Superior temporal gyrus (tissue), 1 donor: ENCODE data around the gene METTL21A.

ENCODE experiments used
- DNase-seq: peaks from one replicate; pipeline ENCODE4 v3.0.0-alpha.2; 2016; ENCODE audit errors: extremely low spot score

METTL21A gene

GRCh38 chr2:207624185-207625013 lies 795 bp downstream of the METTL21A start:
- DNase-seq = peak; percentile 78

GRCh38 chr2:207621501-207622039 lies 3.6 kb downstream of the METTL21A start:
- no peak for DNase-seq

- DNase-seq = peak; percentile 13
These were observed 5.4 kb downstream of the METTL21A start for GRCh38 chr2:207619764-207620203.

- DNase-seq = no peak
These were observed 8.1 kb downstream of the METTL21A start for GRCh38 chr2:207617011-207617671.

- DNase-seq = no peak
These were observed 9.0 kb downstream of the METTL21A start for GRCh38 chr2:207616185-207616584.

- DNase-seq = no peak
These were observed 10.4 kb downstream of the METTL21A start for GRCh38 chr2:207614824-207615223.

- peak; percentile 24 for DNase-seq
These were observed 12.5 kb downstream of the METTL21A start for GRCh38 chr2:207612714-207613113.

- DNase-seq = no peak
These were observed 18.4 kb downstream of the METTL21A start for GRCh38 chr2:207606829-207607228.

- no peak for DNase-seq
These were observed 18.8 kb downstream of the METTL21A start for GRCh38 chr2:207606399-207606798.

- peak; percentile 31 for DNase-seq
These were observed 21.7 kb downstream of the METTL21A start for GRCh38 chr2:207603486-207603885.

GRCh38 chr2:207601774-207602173 lies 23.4 kb downstream of the METTL21A start:
- no peak for DNase-seq

GRCh38 chr2:207600231-207600630 lies 25.0 kb downstream of the METTL21A start:
- DNase-seq = no peak

GRCh38 chr2:207599636-207600035 lies 25.6 kb downstream of the METTL21A start:
- DNase-seq = no peak

GRCh38 chr2:207594731-207595130 lies 30.5 kb downstream of the METTL21A start:
- DNase-seq = no peak

GRCh38 chr2:207594264-207594663 lies 30.9 kb downstream of the METTL21A start:
- no peak for DNase-seq

- no peak for DNase-seq
These were observed 31.9 kb downstream of the METTL21A start for GRCh38 chr2:207593277-207593676.

GRCh38 chr2:207589143-207589542 lies 36.1 kb downstream of the METTL21A start:
- no peak for DNase-seq

GRCh38 chr2:207587305-207587704 lies 37.9 kb downstream of the METTL21A start:
- no peak for DNase-seq

- DNase-seq = no peak
These were observed 40.2 kb downstream of the METTL21A start for GRCh38 chr2:207584952-207585351.

GRCh38 chr2:207571370-207571769 lies 53.8 kb downstream of the METTL21A start:
- DNase-seq = no peak

GRCh38 chr2:207567671-207568070 lies 57.5 kb downstream of the METTL21A start:
- DNase-seq = no peak

GRCh38 chr2:207565736-207566500 lies 59.3 kb downstream of the METTL21A start:
- no peak for DNase-seq
